B cell (primary cell): ENCODE results near the gene TSPAN15. TPM values are rescaled to one million over a fixed set of nuclear protein-coding genes. Genes with fewer than 3 reads are reported as not detected.
A peak's percentile ranks its signal among the peaks of the same experiment; 100 is the strongest.

Experiments
- ATAC-seq: fragments of 200-7000 bp; cut with Tn5 transposase; one replicate; pipeline ENCODE4 v1.10.0; 2021; ENCODE audit warnings: low read depth, mild to moderate bottlenecking, moderate number of reproducible peaks, moderate library complexity
- CTCF ChIA-PET: fragments of 350-600 bp; sonication (Branson Sonifier 250); formaldehyde crosslinking; loops from one replicate; lab custom pipeline; 2021; ENCODE audit warnings: antibody characterized with exemption, inconsistent platforms; lab: Charles Lee
- POLR2A ChIA-PET: fragments of 350-600 bp; sonication (Branson Sonifier 250); formaldehyde crosslinking; loops from one replicate; lab custom pipeline; 2021; ENCODE audit warnings: antibody characterized with exemption; lab: Charles Lee
- DNase-seq: peaks from one replicate; pipeline ENCODE4 v3.0.0; 2013
- H2AFZ ChIP-seq: 2 replicates; pipeline ENCODE4 v1.6.1; 2012; ENCODE audit warnings: mild to moderate bottlenecking, low read depth, low read length; ENCODE audit not compliant: insufficient read depth, poor library complexity, severe bottlenecking
- H3K27ac ChIP-seq, 2 donors: 1 replicate in 1 of 2; 2 replicates in 1 of 2; pipeline ENCODE4 v1.5.1; 2012 to 2013; ENCODE audit warnings: low read length in 2 of 2, mild to moderate bottlenecking in 2 of 2, moderate library complexity in 1 of 2
- H3K27me3 ChIP-seq, 4 experiments: fragments of 200-600 bp in 1 of 4; sonication (generic) in 1 of 4; replicated peaks in 1 of 4; 1 replicate in 2 of 4; 2 replicates in 2 of 4; pipeline versions ENCODE4 v1.6.1 to v1.7.0; 2013 to 2016; ENCODE audit warnings: low read length in 3 of 4, mild to moderate bottlenecking in 2 of 4, mixed read lengths in 1 of 4, moderate library complexity in 1 of 4; ENCODE audit not compliant: insufficient read depth in 4 of 4, control insufficient read depth in 3 of 4; ENCODE audit errors: control extremely low read depth in 1 of 4
- H3K36me3 ChIP-seq, 2 experiments: replicated peaks in 1 of 2; 1 replicate in 1 of 2; 2 replicates in 1 of 2; pipeline versions ENCODE4 v1.6.1 to v1.7.1; 2013; ENCODE audit warnings: low read length in 1 of 2; ENCODE audit not compliant: insufficient read depth in 2 of 2, control insufficient read depth in 1 of 2; ENCODE audit errors: control extremely low read depth in 1 of 2, extremely low read depth in 1 of 2
- H3K4me1 ChIP-seq, 2 donors: fragments of 200-600 bp in 1 of 2; sonication (generic) in 1 of 2; 1 replicate in 1 of 2; 2 replicates in 1 of 2; pipeline versions ENCODE4 v1.5.1 to v1.6.1; 2013 to 2017; ENCODE audit warnings: low read length in 2 of 2; ENCODE audit not compliant: control insufficient read depth in 2 of 2, insufficient read depth in 2 of 2
- H3K4me2 ChIP-seq: replicated peaks from 2 replicates; pipeline ENCODE3; 2012; ENCODE audit warnings: mild to moderate bottlenecking, low read depth, low read length; ENCODE audit not compliant: poor library complexity, severe bottlenecking
- H3K4me3 ChIP-seq, 5 experiments: fragments of 200-600 bp in 1 of 5; sonication (generic) in 1 of 5; 1 replicate in 3 of 5; 2 replicates in 2 of 5; pipeline versions ENCODE4 v1.5.1 to v1.7.0; 2011 to 2016; ENCODE audit warnings: low read length in 4 of 5, mild to moderate bottlenecking in 4 of 5, low read depth in 2 of 5, control low read depth in 1 of 5, moderate library complexity in 1 of 5; ENCODE audit not compliant: insufficient read depth in 1 of 5; ENCODE audit errors: control extremely low read depth in 1 of 5, extremely low read depth in 1 of 5
- H3K79me2 ChIP-seq: fragments of 200-600 bp; sonication (generic); one replicate; pipeline ENCODE4 v1.6.0; 2016; ENCODE audit warnings: low read length; ENCODE audit not compliant: control insufficient read depth, insufficient read depth
- H3K9ac ChIP-seq: fragments of 200-600 bp; sonication (generic); 2 replicates; pipeline ENCODE4 v1.6.1; 2017; ENCODE audit warnings: mild to moderate bottlenecking, low read length, moderate library complexity
- H3K9me3 ChIP-seq, 3 donors: one replicate each; pipeline versions ENCODE4 v1.6.1 to v1.7.1; 2013; ENCODE audit warnings: low read length in 2 of 3; ENCODE audit not compliant: control insufficient read depth in 2 of 3, insufficient read depth in 1 of 3; ENCODE audit errors: control extremely low read depth in 1 of 3
- H4K20me1 ChIP-seq: 2 replicates; pipeline ENCODE4 v1.6.0; 2012; ENCODE audit warnings: mild to moderate bottlenecking, low read length; ENCODE audit not compliant: insufficient read depth, control insufficient read depth, poor library complexity, severe bottlenecking
- H3K27ac Mint-ChIP-seq: one replicate; pipeline ENCODE4 v1.8.0; 2021; ENCODE audit warnings: mixed read lengths
- H3K27me3 Mint-ChIP-seq: one replicate; pipeline ENCODE4 v1.8.0; 2021; ENCODE audit warnings: mixed read lengths
- H3K4me1 Mint-ChIP-seq: one replicate; pipeline ENCODE4 v1.8.0; 2021; ENCODE audit warnings: mixed read lengths
- H3K4me3 Mint-ChIP-seq: one replicate; pipeline ENCODE4 v1.8.0; 2021; ENCODE audit warnings: mixed read lengths
- H3K9me3 Mint-ChIP-seq: one replicate; pipeline ENCODE4 v1.8.0; 2022; ENCODE audit warnings: mixed read lengths; ENCODE audit not compliant: insufficient read depth
- CTCF ChIP-seq: fragments of 200-600 bp; IDR thresholded peaks from one replicate; pipeline ENCODE4 v1.8.0; 2022; ENCODE audit warnings: antibody characterized with exemption, mild to moderate bottlenecking
- EZH2 ChIP-seq: IDR thresholded peaks from 2 replicates; pipeline ENCODE4 v1.6.1; 2012; ENCODE audit warnings: borderline replicate concordance, low read depth, mild to moderate bottlenecking, moderate library complexity, low read length; ENCODE audit not compliant: insufficient read depth, poor library complexity, severe bottlenecking
- WGBS: methylation state at CpG from one replicate; pipeline ENCODE4 v1.1.5; 2013; ENCODE audit warnings: missing lambda C conversion rate; ENCODE audit not compliant: insufficient coverage; 5-methylcytosine and 5-hydroxymethylcytosine counted together
- intact Hi-C: fragments of 100-400 bp; cut with micrococcal nuclease; formaldehyde crosslinking; loops from one replicate; pipeline ENCODE4 v1.10.0; 2022
- polyA plus RNA-seq: library from polyadenylated mRNA; depleted of rRNA; stranded (reverse); fragments of >200 nt; gene quantifications from 2 replicates; pipeline ENCODE4 v1.2.3, GENCODE V29; 2012
- total RNA-seq, 2 donors: library from RNA; stranded (reverse); fragments of 120-200 nt in 1 of 2; gene quantifications; 1 replicate in 1 of 2; 2 replicates in 1 of 2; pipeline versions ENCODE4 v1.2.3 to v1.2.4, GENCODE V29; 2013 to 2022

The TSPAN15 gene
- total and polyA plus RNA-seq, 2 donors (not counting 1 experiment from before 2014, with no cell fraction given) = 0.13 to 0.52 TPM

GRCh38 chr10:69410487-69410886 lies 40.8 kb upstream of the TSPAN15 start:
- intact Hi-C loops = no loop called here
- Histone ChIP-seq H3K9me3 (peaks cover 0 to 9% (median 0%) of the 10 kb centered on the region in 3 donors), H2AFZ (no peak overlapping the region), H3K9ac (no peak overlapping the region), H3K4me1 (peaks cover 21 to 39% of the 10 kb centered on the region in 2 donors), H3K27me3 (peaks cover 0 to 4% (median 1%) of the 10 kb centered on the region in 4 experiments), H3K79me2 (no peaks in the 10 kb centered on the region), H3K36me3 (no peaks in the 10 kb centered on the region), H3K4me3 (no peak overlapping the region), H3K4me2 (peak overlapping the region; percentile 27), H3K27ac (peak overlapping the region; percentile 40 to 67), H4K20me1 (no peaks in the 10 kb centered on the region)
- peak overlapping the region; percentile 10 for H3K27ac Mint-ChIP-seq
- ATAC-seq (no peak), DNase-seq (peak; percentile 33)
- no peaks in the 10 kb centered on the region for H3K9me3 Mint-ChIP-seq
- ChIA-PET POLR2A (interaction anchor here (0.6 to 0.7 kb wide), 3 partner anchors 94 to 1004 kb away, joined by 3 to 8 read pairs (median 6); no protein-coding TSS in a partner anchor), CTCF (interaction anchor here (0.6 to 1.2 kb wide), 4 partner anchors 18 to 406 kb away, joined by 3 to 5 read pairs (median 4); no protein-coding TSS in a partner anchor)
- TF ChIP-seq CTCF (no peak), EZH2 (no peak)
- WGBS = 89% methylated on average over 9 of the region's 10 CpGs
- no peak overlapping the region for H3K4me3 Mint-ChIP-seq
- H3K27me3 Mint-ChIP-seq = peaks cover 12% of the 10 kb centered on the region
- H3K4me1 Mint-ChIP-seq = peaks cover 27% of the 10 kb centered on the region

GRCh38 chr10:69411476-69411875 lies 39.8 kb upstream of the TSPAN15 start:
- Mint-ChIP-seq H3K4me1 (peaks cover 27% of the 10 kb centered on the region), H3K9me3 (no peaks in the 10 kb centered on the region), H3K27me3 (peaks cover 15% of the 10 kb centered on the region), H3K27ac (peak overlapping the region; percentile 5), H3K4me3 (no peak overlapping the region)
- no peak for ATAC-seq
- H4K20me1 ChIP-seq = no peaks in the 10 kb centered on the region
- intact Hi-C loops = no loop called here
- ChIA-PET CTCF (interaction anchor here (1.1 to 1.3 kb wide), 4 partner anchors 17 to 94 kb away, joined by 3 to 4 read pairs (median 4); no protein-coding TSS in a partner anchor), POLR2A (no interaction called here)
- H3K9ac ChIP-seq = no peak overlapping the region
- WGBS = 89% methylated on average over 4 of the region's 4 CpGs
- H3K36me3 ChIP-seq = no peaks in the 10 kb centered on the region
- no peak overlapping the region for H3K27ac ChIP-seq
- peaks cover 0 to 9% (median 0%) of the 10 kb centered on the region in 3 donors for H3K9me3 ChIP-seq
- no peak for TF ChIP-seq EZH2
- TF ChIP-seq CTCF = no peak
- peaks cover 0 to 4% (median 1%) of the 10 kb centered on the region in 4 experiments for H3K27me3 ChIP-seq
- no peak overlapping the region for H3K4me3 ChIP-seq
- no peak overlapping the region for H3K4me2 ChIP-seq
- peaks cover 21 to 39% of the 10 kb centered on the region in 2 donors for H3K4me1 ChIP-seq
- H3K79me2 ChIP-seq = no peaks in the 10 kb centered on the region
- no peak for DNase-seq
- H2AFZ ChIP-seq = no peak overlapping the region
